Lower leg skin (tissue), 3 donors: ENCODE measurements around the gene EPHA1.

Source experiments
- POLR2A ChIP-seq, 2 donors: fragments of 450-650 bp; IDR thresholded peaks; one replicate each; pipeline ENCODE4 v1.6.1; 2016 to 2017; ENCODE audit warnings: antibody characterized with exemption in 2 of 2, mild to moderate bottlenecking in 1 of 2, moderate library complexity in 1 of 2
- TF ChIP-seq, protein P1 (sequence below), 3 donors: fragments of 450-650 bp; IDR thresholded peaks; one replicate each; pipeline ENCODE4 v1.5.1; 2016; ENCODE audit warnings: antibody characterized with exemption in 3 of 3, mild to moderate bottlenecking in 3 of 3, moderate library complexity in 2 of 3

DNA sequence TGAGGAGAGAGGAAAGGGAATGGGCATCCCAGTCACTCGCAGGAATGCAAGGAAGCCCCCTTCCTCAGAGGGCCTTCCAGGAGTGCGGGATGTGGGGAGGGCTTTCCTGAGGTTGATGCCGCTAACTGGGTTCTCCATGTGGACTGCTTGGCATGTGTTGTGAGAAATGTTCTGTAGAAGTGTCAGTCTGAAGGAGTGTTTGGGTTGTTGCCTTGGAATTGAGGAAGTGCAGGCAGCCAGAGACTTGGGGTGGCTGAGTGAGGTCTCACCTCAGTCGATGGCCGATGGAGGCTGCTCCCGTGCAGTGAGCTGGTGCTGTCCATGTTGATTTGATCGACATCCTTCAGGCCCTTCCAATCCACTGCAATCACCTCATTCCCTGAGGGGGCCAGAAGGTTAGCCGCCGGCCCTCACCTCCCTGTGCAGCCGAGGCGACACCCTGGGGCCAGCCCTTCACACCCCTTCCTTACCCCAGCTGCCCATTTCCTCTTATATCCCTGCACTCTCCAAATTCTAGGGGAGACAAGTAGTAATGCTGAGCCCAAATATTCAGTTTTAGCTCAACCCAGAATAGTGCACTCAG is 48.8 kb downstream of the EPHA1 start:
- TF ChIP-seq POLR2A (IDR thresholded peaks at IDR 0.05), result no peak
- TF ChIP-seq, protein P1, sequence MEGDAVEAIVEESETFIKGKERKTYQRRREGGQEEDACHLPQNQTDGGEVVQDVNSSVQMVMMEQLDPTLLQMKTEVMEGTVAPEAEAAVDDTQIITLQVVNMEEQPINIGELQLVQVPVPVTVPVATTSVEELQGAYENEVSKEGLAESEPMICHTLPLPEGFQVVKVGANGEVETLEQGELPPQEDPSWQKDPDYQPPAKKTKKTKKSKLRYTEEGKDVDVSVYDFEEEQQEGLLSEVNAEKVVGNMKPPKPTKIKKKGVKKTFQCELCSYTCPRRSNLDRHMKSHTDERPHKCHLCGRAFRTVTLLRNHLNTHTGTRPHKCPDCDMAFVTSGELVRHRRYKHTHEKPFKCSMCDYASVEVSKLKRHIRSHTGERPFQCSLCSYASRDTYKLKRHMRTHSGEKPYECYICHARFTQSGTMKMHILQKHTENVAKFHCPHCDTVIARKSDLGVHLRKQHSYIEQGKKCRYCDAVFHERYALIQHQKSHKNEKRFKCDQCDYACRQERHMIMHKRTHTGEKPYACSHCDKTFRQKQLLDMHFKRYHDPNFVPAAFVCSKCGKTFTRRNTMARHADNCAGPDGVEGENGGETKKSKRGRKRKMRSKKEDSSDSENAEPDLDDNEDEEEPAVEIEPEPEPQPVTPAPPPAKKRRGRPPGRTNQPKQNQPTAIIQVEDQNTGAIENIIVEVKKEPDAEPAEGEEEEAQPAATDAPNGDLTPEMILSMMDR (IDR thresholded peaks at IDR 0.05), result no peak
